ENCODE measurements around the gene SPARC.

- TF ChIP-seq, protein P1, sequence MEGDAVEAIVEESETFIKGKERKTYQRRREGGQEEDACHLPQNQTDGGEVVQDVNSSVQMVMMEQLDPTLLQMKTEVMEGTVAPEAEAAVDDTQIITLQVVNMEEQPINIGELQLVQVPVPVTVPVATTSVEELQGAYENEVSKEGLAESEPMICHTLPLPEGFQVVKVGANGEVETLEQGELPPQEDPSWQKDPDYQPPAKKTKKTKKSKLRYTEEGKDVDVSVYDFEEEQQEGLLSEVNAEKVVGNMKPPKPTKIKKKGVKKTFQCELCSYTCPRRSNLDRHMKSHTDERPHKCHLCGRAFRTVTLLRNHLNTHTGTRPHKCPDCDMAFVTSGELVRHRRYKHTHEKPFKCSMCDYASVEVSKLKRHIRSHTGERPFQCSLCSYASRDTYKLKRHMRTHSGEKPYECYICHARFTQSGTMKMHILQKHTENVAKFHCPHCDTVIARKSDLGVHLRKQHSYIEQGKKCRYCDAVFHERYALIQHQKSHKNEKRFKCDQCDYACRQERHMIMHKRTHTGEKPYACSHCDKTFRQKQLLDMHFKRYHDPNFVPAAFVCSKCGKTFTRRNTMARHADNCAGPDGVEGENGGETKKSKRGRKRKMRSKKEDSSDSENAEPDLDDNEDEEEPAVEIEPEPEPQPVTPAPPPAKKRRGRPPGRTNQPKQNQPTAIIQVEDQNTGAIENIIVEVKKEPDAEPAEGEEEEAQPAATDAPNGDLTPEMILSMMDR (IDR thresholded peaks at IDR 0.05; ENCODE audit: low read length): no peak
- no peak for TF ChIP-seq EZH2 (optimal IDR thresholded peaks at IDR 0.05; ENCODE audit: low read depth, low read length)
Measured at GRCh38 chr5:151686674-151687407, at the start of gene SPARC.
